ENCODE measurements around the gene ACER3.
"Not testable (repeated sequence)": the region's sequence is repeated elsewhere in the genome, so short reads cannot be mapped to it uniquely, and the experiment has no call there.

ACER3 gene

GRCh38 chr11:76987203-76987602, 126.5 kb downstream of the ACER3 start:
- DNase-seq (ENCODE audit: extremely low read depth in 1 of 2, low read depth in 1 of 2), result no peak

GRCh38 chr11:76990628-76991027, 129.9 kb downstream of the ACER3 start:
- no peak for DNase-seq (ENCODE audit: extremely low read depth in 1 of 2, low read depth in 1 of 2)

DNA sequence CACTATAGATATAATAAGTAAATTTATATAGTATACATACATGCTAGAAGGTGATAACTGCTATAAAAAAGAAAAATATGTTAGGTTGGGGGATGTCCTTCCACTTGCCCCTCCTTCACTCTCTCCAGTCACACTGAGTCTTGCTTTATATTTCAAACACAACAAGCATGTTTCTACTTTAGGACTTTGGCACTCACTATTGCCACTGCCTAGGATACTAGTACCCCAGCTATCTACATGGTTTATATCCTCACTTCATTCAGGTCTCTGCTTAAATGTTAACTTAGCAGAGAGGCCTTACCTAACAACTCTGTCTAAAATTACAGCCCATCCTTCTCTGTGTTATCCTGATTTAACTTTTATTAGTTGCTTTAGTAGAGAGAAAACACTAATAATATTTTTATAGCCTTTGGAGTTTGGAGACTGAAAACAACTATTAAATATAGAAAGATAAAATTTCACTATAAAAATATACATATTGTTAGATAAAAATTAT, 134.4 kb downstream of the ACER3 start:
- DNase-seq (ENCODE audit: extremely low read depth in 1 of 2, low read depth in 1 of 2), result no peak

- DNase-seq (ENCODE audit: extremely low read depth in 1 of 2, low read depth in 1 of 2), result no peak
Measured at GRCh38 chr11:76997512-76997911, 136.8 kb downstream of the ACER3 start.

GRCh38 chr11:76999597-76999996, 138.9 kb downstream of the ACER3 start:
- DNase-seq (ENCODE audit: extremely low read depth in 1 of 2, low read depth in 1 of 2), result no peak

DNA sequence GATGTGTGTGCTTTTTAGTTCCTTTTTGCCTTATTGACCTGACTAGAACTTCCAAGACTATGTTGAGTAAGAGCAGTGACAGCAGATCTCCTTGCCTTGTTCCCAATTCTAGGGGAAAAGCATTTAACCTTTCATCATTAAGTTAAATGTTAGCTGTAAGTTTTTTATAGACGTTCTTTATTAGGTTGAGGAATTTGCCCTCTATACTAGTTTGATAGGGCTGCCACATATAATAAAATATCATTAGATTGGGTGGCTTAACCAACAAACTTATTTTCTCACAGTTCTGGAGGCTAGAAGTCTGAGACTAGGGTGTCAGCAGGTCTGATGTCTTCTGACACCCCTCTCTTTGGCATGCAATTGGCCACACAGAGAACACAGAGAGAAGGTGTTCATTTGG, 140.9 kb downstream of the ACER3 start:
- no peak for DNase-seq (ENCODE audit: extremely low read depth in 1 of 2, low read depth in 1 of 2)

- no peak for DNase-seq (ENCODE audit: extremely low read depth in 1 of 2, low read depth in 1 of 2)
Measured at GRCh38 chr11:77002776-77003175, 142.1 kb downstream of the ACER3 start.

GRCh38 chr11:77003963-77004362, 143.2 kb downstream of the ACER3 start:
- DNase-seq (ENCODE audit: extremely low read depth in 1 of 2, low read depth in 1 of 2), result no peak

DNA sequence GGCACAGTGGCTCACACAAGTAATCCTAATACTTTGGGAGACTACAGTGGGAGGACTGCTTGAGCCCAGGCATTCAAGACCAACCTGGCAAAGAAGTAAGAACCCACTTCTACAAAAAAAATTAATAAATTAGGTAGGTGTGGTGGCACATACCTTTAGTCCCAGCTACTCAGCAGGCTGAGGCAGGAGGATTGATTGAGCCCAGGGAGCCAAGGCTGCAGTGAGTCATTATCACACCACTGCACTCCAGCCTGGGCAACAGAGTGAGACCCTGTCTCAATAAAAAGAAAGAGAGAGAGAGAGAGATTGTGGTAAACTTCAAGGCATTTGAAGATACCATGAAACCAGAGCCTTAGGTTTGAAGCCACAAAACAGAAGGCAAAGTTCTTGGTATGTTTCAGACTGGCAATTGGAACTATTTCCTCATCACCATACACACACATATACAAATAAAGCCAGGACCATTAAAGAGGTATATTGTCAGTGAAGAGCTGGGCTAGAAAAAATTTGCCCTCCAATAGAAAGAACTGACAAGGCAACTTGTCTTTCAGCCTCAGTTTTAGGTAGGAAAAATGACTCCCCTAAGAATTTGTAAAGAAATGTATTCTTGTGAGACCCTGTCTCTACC, 148.9 kb downstream of the ACER3 start:
- DNase-seq (ENCODE audit: extremely low read depth in 1 of 2, low read depth in 1 of 2), result no peak

GRCh38 chr11:77014669-77015068, 154.0 kb downstream of the ACER3 start:
- no peak for DNase-seq (ENCODE audit: extremely low read depth in 1 of 2, low read depth in 1 of 2)

DNA sequence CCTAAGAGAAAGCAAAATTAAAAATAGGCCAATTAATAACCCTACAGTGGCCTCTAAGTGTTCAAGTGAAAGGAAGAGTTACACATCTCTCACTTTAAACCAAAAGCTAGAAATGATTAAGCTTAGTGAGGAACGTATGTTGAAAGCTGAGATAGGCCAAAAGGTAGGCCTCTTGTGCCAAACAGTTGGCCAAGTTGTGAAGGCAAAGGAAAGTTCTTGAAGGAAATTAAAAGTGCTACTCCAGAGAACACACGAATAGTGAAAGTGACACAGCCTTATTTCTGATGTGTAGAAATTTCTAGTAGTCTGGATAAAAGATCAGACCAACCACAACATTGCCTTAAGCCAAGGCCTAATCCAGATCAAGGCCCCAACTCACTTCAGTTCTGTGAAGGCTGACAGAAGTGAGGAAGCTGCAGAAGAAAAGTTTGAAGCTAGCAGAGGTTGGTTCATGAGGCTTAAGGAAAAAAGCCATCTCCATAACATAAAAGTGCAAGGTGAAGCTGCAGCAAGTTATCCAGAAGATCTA, 157.7 kb downstream of the ACER3 start:
- DNase-seq (ENCODE audit: extremely low read depth in 1 of 2, low read depth in 1 of 2), result not testable (repeated sequence)

GRCh38 chr11:77019976-77020595, 159.4 kb downstream of the ACER3 start:
- no peak for DNase-seq (ENCODE audit: extremely low read depth in 1 of 2, low read depth in 1 of 2)

DNA sequence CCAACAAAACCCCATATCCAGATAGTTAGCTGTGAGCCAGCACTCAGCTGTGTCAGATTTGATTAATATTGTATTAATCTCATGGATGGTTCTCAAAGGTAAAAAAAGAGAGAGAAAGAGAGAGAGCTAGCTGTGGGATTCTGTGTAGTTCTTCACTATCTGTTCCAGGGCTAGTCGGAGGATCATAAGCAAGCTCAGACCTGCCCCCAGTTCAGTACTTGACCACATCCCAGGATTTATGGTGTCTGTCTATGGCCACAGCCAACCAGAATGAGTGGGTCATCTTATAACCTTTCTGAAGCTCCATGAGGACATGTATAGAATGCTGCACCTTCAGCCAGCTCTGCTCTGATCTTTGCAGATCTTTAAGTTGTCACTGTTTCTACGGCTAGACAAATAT, 160.0 kb downstream of the ACER3 start:
- DNase-seq (ENCODE audit: extremely low read depth in 1 of 2, low read depth in 1 of 2), result no peak

- DNase-seq (ENCODE audit: extremely low read depth in 1 of 2, low read depth in 1 of 2), result no peak
Measured at GRCh38 chr11:77024745-77025144, 164.0 kb downstream of the ACER3 start.

DNA sequence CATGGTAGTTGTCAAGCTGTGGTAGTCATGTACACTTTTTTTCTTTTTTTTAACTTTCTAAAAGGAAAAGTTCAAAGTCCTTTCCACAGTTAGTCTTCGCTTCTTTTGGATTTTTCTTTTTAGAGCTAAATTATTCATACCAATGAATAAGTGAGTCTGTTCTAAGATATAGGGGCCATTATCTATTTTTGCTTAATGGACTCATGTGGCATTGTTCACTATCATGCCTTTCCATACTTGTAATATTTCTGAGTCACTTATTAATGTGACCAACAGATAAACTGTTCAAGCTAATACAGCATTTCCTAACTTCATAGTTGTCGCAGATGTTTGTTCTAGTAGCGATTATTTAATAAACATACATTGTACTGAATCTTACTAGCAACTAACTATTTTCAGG, 165.5 kb downstream of the ACER3 start:
- no peak for DNase-seq (ENCODE audit: extremely low read depth in 1 of 2, low read depth in 1 of 2)

GRCh38 chr11:77026743-77027142, 166.0 kb downstream of the ACER3 start:
- no peak for DNase-seq (ENCODE audit: extremely low read depth in 1 of 2, low read depth in 1 of 2)

- DNase-seq (ENCODE audit: extremely low read depth in 1 of 2, low read depth in 1 of 2), result no peak
Measured at GRCh38 chr11:77027275-77027674, 166.6 kb downstream of the ACER3 start.

- no peak for DNase-seq (ENCODE audit: extremely low read depth in 1 of 2, low read depth in 1 of 2)
Measured at GRCh38 chr11:77029829-77030228, 169.1 kb downstream of the ACER3 start.

- DNase-seq (ENCODE audit: extremely low read depth in 1 of 2, low read depth in 1 of 2), result no peak
Measured at GRCh38 chr11:77030834-77031414, 170.2 kb downstream of the ACER3 start.

- DNase-seq (ENCODE audit: extremely low read depth in 1 of 2, low read depth in 1 of 2), result no peak
Measured at GRCh38 chr11:77031599-77031998, 170.9 kb downstream of the ACER3 start.

DNA sequence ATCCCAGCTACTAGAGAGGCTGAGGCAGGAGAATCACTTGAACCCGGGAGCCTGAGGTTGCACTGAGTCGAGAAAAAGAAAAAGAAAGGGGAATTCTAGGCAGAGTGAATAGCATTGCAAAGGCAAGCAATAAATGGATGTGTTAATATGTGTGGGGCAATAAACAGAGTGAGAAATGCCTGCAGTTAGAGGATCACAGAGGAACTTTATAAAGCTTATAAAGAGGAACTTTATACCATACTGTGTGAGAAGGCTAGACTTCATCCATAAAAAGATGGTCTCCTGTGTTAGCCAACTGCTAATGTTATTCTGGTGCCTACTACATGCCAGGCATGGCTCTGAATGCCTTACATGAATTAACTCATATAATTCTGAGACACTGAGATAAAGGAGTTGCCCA, 174.3 kb downstream of the ACER3 start:
- DNase-seq (ENCODE audit: extremely low read depth in 1 of 2, low read depth in 1 of 2), result no peak

- DNase-seq (ENCODE audit: extremely low read depth in 1 of 2, low read depth in 1 of 2), result no peak
Measured at GRCh38 chr11:77035580-77035979, 174.9 kb downstream of the ACER3 start.
